Progenitor cell of endocrine pancreas (in vitro differentiated cells): ENCODE measurements around the gene PRSS53. TPM values are rescaled to one million over a fixed set of nuclear protein-coding genes. Genes with fewer than 3 reads are reported as not detected.

Experiments
- DNase-seq: peaks from one replicate; pipeline ENCODE4 v3.0.0; 2021; ENCODE audit warnings: low spot score; ENCODE audit not compliant: unreplicated experiment
- H3K27ac Mint-ChIP-seq: 2 replicates; pipeline ENCODE4 v1.8.0; 2021; ENCODE audit warnings: mild to moderate bottlenecking, moderate library complexity, mixed read lengths
- H3K27me3 Mint-ChIP-seq: 2 replicates; pipeline ENCODE4 v1.8.0; 2021; ENCODE audit warnings: mixed read lengths
- H3K36me3 Mint-ChIP-seq: 2 replicates; pipeline ENCODE4 v1.8.0; 2022; ENCODE audit warnings: mixed read lengths; ENCODE audit not compliant: insufficient read depth
- H3K4me1 Mint-ChIP-seq: 2 replicates; pipeline ENCODE4 v1.8.0; 2021; ENCODE audit warnings: low read depth, mixed read lengths
- H3K4me3 Mint-ChIP-seq: 2 replicates; pipeline ENCODE4 v1.8.0; 2021; ENCODE audit warnings: low read depth, mild to moderate bottlenecking, moderate library complexity, mixed read lengths
- H3K9me3 Mint-ChIP-seq: 2 replicates; pipeline ENCODE4 v1.8.0; 2021; ENCODE audit warnings: low read depth, mixed read lengths
- total RNA-seq: library from RNA; stranded (reverse); gene quantifications from 2 replicates; pipeline ENCODE4 v1.2.1, GENCODE V29; 2021
- TF ChIP-seq, protein P1 (sequence below): fragments of 200-600 bp; sonication (generic); IDR thresholded peaks from one replicate; pipeline ENCODE4 v1.5.0; 2021; ENCODE audit warnings: antibody characterized with exemption, mild to moderate bottlenecking; ENCODE audit not compliant: unreplicated experiment

Gene PRSS53
- total RNA-seq, 1 donor from 2014 or later = 2.3 TPM

DNA sequence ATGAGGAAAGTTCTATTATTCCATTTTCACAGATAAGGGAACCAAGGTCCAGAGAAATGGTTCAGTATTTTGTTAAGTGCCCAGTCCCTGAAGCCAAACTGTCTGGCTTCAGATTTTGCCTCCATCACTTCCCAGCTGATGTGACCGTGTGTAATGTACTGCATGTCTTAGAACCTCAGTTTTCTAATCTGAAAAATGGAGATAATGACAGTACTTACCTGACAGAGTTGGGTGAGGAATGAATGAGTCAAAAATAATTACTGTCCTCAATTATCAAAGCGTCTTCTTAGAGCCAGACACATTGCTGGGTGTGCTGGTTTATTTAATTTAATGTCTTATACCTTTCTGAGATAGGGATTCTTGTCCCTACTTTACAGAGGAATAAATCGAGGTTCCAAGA lies 21.4 kb downstream of the PRSS53 start:
- H3K27ac Mint-ChIP-seq = no peak overlapping the region
- peaks cover 7% of the 10 kb centered on the region for H3K36me3 Mint-ChIP-seq
- H3K4me1 Mint-ChIP-seq = peaks cover 9% of the 10 kb centered on the region
- DNase-seq = no peak
- TF ChIP-seq, protein P1, sequence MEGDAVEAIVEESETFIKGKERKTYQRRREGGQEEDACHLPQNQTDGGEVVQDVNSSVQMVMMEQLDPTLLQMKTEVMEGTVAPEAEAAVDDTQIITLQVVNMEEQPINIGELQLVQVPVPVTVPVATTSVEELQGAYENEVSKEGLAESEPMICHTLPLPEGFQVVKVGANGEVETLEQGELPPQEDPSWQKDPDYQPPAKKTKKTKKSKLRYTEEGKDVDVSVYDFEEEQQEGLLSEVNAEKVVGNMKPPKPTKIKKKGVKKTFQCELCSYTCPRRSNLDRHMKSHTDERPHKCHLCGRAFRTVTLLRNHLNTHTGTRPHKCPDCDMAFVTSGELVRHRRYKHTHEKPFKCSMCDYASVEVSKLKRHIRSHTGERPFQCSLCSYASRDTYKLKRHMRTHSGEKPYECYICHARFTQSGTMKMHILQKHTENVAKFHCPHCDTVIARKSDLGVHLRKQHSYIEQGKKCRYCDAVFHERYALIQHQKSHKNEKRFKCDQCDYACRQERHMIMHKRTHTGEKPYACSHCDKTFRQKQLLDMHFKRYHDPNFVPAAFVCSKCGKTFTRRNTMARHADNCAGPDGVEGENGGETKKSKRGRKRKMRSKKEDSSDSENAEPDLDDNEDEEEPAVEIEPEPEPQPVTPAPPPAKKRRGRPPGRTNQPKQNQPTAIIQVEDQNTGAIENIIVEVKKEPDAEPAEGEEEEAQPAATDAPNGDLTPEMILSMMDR = no peak
- no peak overlapping the region for H3K4me3 Mint-ChIP-seq
- H3K9me3 Mint-ChIP-seq = no peaks in the 10 kb centered on the region
- H3K27me3 Mint-ChIP-seq = no peaks in the 10 kb centered on the region

DNA sequence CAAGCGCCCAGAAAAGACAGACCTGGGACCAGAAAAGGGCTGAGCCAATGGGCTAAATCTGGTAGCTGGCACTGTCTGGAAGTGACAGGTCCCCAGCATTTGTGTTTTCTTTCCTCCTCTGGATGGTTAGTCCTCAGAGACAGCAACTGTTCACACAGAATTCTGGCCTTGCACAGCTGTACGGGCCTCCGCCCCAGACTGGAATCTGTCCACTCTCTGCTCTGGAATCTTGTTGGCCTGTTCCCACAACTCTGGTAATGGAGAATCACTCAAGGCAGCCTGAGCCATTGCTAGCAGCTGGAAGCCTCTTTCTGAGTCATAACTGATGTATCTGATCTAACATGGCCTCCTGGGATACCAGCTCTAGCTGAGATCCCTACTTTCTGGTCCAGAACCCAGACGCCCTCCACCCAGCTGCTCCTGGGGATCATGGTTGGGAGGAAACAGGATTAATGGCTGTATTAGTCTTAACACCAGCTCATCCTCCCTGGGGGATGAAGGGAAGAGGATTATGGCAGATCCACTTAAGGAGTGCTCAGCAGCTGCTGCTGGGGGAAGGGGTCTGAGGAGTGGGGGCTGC lies 23.8 kb downstream of the PRSS53 start:
- DNase-seq = no peak
- peak overlapping the region; percentile 52 for H3K27ac Mint-ChIP-seq

DNA sequence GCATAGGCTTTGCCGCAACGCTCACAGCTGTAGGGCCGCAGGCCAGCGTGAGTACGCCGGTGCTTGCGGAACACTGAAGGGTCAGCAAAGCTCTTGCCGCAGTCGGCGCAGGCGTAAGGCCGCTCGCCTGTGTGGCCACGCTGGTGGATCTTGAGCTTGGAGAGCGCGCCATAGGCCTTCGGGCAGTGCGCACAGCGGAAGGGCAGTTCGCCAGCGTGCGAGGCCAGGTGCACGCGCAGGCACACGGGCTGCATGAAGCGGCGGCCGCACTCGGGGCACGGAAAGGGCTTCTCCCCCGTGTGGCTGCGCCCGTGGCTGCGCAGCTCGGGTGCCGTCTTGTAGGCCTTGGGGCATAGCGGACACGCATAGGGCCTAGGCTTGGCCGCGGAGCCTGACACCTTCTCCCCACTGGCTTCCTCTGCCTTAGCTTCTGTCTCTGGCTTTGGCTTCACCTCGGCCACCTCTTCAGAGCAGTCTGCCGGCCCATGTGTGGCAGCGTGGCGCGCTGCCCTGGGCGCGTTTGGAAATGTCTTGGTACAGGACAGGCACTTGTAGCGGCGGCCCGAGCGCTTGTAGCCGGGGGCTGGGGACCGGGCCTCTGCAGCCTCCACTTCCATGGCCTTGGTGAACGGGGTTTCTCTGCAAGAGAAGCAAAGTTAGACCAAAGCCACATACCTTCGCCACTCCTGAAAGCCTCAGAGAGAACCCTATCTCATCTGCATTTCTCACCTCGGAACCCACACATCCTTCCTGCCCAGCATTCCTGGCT lies 24.7 kb downstream of the PRSS53 start:
- H3K36me3 Mint-ChIP-seq = peaks cover 9% of the 10 kb centered on the region
- TF ChIP-seq, protein P1 = no peak
- no peak overlapping the region for H3K4me3 Mint-ChIP-seq
- H3K27me3 Mint-ChIP-seq = no peaks in the 10 kb centered on the region
- peak overlapping the region; percentile 52 for H3K27ac Mint-ChIP-seq
- H3K9me3 Mint-ChIP-seq = no peaks in the 10 kb centered on the region
- H3K4me1 Mint-ChIP-seq = no peaks in the 10 kb centered on the region
- DNase-seq = no peak

More for the DNA sequence above, 23.8 kb downstream of the PRSS53 start:
- Mint-ChIP-seq H3K9me3 (no peaks in the 10 kb centered on the region), H3K4me1 (no peaks in the 10 kb centered on the region), H3K27me3 (no peaks in the 10 kb centered on the region), H3K4me3 (no peak overlapping the region), H3K36me3 (peaks cover 8% of the 10 kb centered on the region)
- TF ChIP-seq, protein P1 = no peak

DNA sequence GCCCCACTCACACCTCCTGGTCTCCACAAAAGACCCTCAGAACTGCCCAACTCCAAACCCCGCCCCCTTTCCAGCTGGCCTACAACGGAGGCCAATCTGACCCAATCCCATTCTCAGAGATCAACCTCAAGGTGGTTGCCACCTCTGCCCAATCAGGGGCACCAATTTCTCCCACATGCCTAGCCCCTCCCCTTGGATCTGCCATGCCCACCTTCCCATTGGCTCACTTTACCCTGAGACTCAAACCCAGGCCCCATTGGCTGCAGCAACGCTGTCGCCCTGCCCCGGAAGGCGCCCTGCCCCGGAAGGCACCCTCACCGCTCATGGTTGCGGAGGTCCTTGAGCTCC lies 25.3 kb downstream of the PRSS53 start:
- H3K27me3 Mint-ChIP-seq = no peaks in the 10 kb centered on the region
- H3K27ac Mint-ChIP-seq = no peak overlapping the region
- H3K9me3 Mint-ChIP-seq = no peaks in the 10 kb centered on the region
- DNase-seq = no peak
- no peaks in the 10 kb centered on the region for H3K4me1 Mint-ChIP-seq
- H3K36me3 Mint-ChIP-seq = peaks cover 9% of the 10 kb centered on the region
- TF ChIP-seq, protein P1 = no peak
- no peak overlapping the region for H3K4me3 Mint-ChIP-seq

DNA sequence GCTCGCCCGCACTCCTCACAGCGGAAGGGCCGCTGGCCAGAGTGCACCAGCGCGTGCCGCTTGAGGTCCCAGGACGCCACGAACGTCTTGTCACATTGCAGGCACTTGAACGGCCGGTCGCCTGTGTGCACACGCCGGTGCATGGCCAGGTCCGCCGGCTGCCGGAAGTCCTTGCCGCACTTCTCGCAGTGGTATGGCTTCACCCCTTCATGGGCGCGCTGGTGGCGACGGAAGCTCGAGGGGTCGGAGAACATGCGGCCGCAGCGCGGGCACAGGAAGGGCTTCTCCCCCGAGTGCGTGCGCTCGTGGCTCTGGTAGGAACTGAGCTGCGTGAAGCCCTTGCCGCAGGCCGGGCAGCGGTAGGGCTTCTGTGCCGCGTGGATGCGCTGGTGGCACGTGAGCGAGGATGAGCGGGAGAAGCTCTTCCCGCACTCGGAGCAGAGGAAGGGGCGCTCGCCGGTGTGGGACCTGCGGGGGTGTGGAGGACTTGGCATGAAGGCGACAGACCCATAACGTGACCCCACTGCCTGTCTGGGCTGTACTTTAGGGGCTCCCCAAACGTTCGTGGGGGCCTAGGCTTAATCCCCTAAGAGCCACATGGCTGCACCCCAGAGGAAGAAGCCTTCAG lies 26.8 kb downstream of the PRSS53 start:
- Mint-ChIP-seq H3K9me3 (no peaks in the 10 kb centered on the region), H3K27me3 (no peaks in the 10 kb centered on the region), H3K4me1 (no peaks in the 10 kb centered on the region), H3K27ac (no peak overlapping the region), H3K36me3 (peaks cover 11% of the 10 kb centered on the region), H3K4me3 (no peak overlapping the region)
- no peak for DNase-seq
- TF ChIP-seq, protein P1 = no peak
